Activated T-helper 17 cell treated with anti-CD3 and anti-CD28 coated beads, Interleukin-2, amount 50 U/mL, for 72 hours (primary cell): ENCODE data around the gene ITGA6. TPM values are rescaled to one million over a fixed set of nuclear protein-coding genes. Genes with fewer than 3 reads are reported as not detected.

Experiments
- ATAC-seq: fragments of 150-1000 bp; cut with Tn5 transposase; replicated peaks from 2 replicates; pipeline ENCODE4 v1.10.0; 2021; ENCODE audit warnings: mild to moderate bottlenecking, moderate library complexity
- H3K27ac Mint-ChIP-seq: one replicate; pipeline ENCODE4 v1.8.0; 2022; ENCODE audit warnings: mixed read lengths
- H3K27me3 Mint-ChIP-seq: one replicate; pipeline ENCODE4 v1.8.0; 2022; ENCODE audit warnings: mixed read lengths
- H3K36me3 Mint-ChIP-seq: one replicate; pipeline ENCODE4 v1.8.0; 2022; ENCODE audit warnings: low read depth, mild to moderate bottlenecking, mixed read lengths
- H3K4me1 Mint-ChIP-seq: one replicate; pipeline ENCODE4 v1.8.0; 2022; ENCODE audit warnings: mixed read lengths
- H3K4me3 Mint-ChIP-seq: one replicate; pipeline ENCODE4 v1.8.0; 2022; ENCODE audit warnings: mild to moderate bottlenecking, mixed read lengths
- H3K9me3 Mint-ChIP-seq: one replicate; pipeline ENCODE4 v1.8.0; 2022; ENCODE audit warnings: mixed read lengths
- total RNA-seq, 2 donors: library from RNA; stranded (reverse); gene quantifications; one replicate each; pipeline ENCODE4 v1.2.3, GENCODE V29; 2022

ITGA6 gene
- total RNA-seq, 2 donors from 2014 or later = 2.2 to 4.9 TPM

- H3K36me3 Mint-ChIP-seq = no peaks in the 10 kb centered on the region
- H3K27ac Mint-ChIP-seq = no peak overlapping the region
- no peaks in the 10 kb centered on the region for H3K27me3 Mint-ChIP-seq
Measured at GRCh38 chr2:172460780-172461201, 33.4 kb downstream of the ITGA6 start.

GRCh38 chr2:172461591-172462372, 34.4 kb downstream of the ITGA6 start:
- Mint-ChIP-seq H3K27me3 (no peaks in the 10 kb centered on the region), H3K36me3 (no peaks in the 10 kb centered on the region), H3K27ac (no peak overlapping the region), H3K4me3 (peak overlapping the region; percentile 58), H3K4me1 (peaks cover 65% of the 10 kb centered on the region), H3K9me3 (no peaks in the 10 kb centered on the region)
- ATAC-seq = peak; percentile 65

More at GRCh38 chr2:172460780-172461201, 33.4 kb downstream of the ITGA6 start:
- no peaks in the 10 kb centered on the region for H3K9me3 Mint-ChIP-seq
- peak overlapping the region; percentile 58 for H3K4me3 Mint-ChIP-seq
- ATAC-seq = no peak
- peaks cover 65% of the 10 kb centered on the region for H3K4me1 Mint-ChIP-seq

GRCh38 chr2:172462373-172462848, 35.0 kb downstream of the ITGA6 start:
- H3K27ac Mint-ChIP-seq = peak overlapping the region; percentile 70
- H3K27me3 Mint-ChIP-seq = no peaks in the 10 kb centered on the region
- peaks cover 5% of the 10 kb centered on the region for H3K36me3 Mint-ChIP-seq
- peaks cover 65% of the 10 kb centered on the region for H3K4me1 Mint-ChIP-seq
- H3K9me3 Mint-ChIP-seq = no peaks in the 10 kb centered on the region
- peak overlapping the region; percentile 58 for H3K4me3 Mint-ChIP-seq
- ATAC-seq = peak; percentile 19

- H3K4me3 Mint-ChIP-seq = peak overlapping the region; percentile 58
- H3K27ac Mint-ChIP-seq = peak overlapping the region; percentile 70
- H3K4me1 Mint-ChIP-seq = peaks cover 60% of the 10 kb centered on the region
- H3K9me3 Mint-ChIP-seq = no peaks in the 10 kb centered on the region
- peak; percentile 70 for ATAC-seq
- peaks cover 10% of the 10 kb centered on the region for H3K36me3 Mint-ChIP-seq
- no peaks in the 10 kb centered on the region for H3K27me3 Mint-ChIP-seq
Measured at GRCh38 chr2:172462849-172463381, 35.5 kb downstream of the ITGA6 start.

GRCh38 chr2:172464400-172465129, 37.2 kb downstream of the ITGA6 start:
- no peak for ATAC-seq
- Mint-ChIP-seq H3K9me3 (no peaks in the 10 kb centered on the region), H3K27me3 (no peaks in the 10 kb centered on the region), H3K36me3 (peaks cover 26% of the 10 kb centered on the region), H3K4me1 (peaks cover 49% of the 10 kb centered on the region), H3K27ac (peak overlapping the region; percentile 70), H3K4me3 (peak overlapping the region; percentile 58)

- Mint-ChIP-seq H3K4me1 (peaks cover 38% of the 10 kb centered on the region), H3K4me3 (peak overlapping the region; percentile 53), H3K9me3 (no peaks in the 10 kb centered on the region), H3K27ac (peak overlapping the region; percentile 37), H3K27me3 (no peaks in the 10 kb centered on the region), H3K36me3 (peaks cover 32% of the 10 kb centered on the region)
- ATAC-seq = peak; percentile 51
Measured at GRCh38 chr2:172465417-172466334, 38.3 kb downstream of the ITGA6 start.

- Mint-ChIP-seq H3K27ac (no peak overlapping the region), H3K9me3 (no peaks in the 10 kb centered on the region), H3K4me1 (peaks cover 29% of the 10 kb centered on the region), H3K27me3 (no peaks in the 10 kb centered on the region), H3K4me3 (no peak overlapping the region), H3K36me3 (peaks cover 46% of the 10 kb centered on the region)
- no peak for ATAC-seq
Measured at GRCh38 chr2:172467382-172467781, 40.0 kb downstream of the ITGA6 start.

- Mint-ChIP-seq H3K27me3 (no peaks in the 10 kb centered on the region), H3K4me1 (peaks cover 9% of the 10 kb centered on the region), H3K27ac (peak overlapping the region; percentile 73), H3K36me3 (peaks cover 84% of the 10 kb centered on the region), H3K9me3 (no peaks in the 10 kb centered on the region), H3K4me3 (no peak overlapping the region)
- ATAC-seq = no peak
Measured at GRCh38 chr2:172470958-172471922, 43.9 kb downstream of the ITGA6 start.

- Mint-ChIP-seq H3K9me3 (no peaks in the 10 kb centered on the region), H3K27ac (peak overlapping the region; percentile 24), H3K27me3 (no peaks in the 10 kb centered on the region), H3K4me3 (peak overlapping the region; percentile 19), H3K4me1 (peaks cover 9% of the 10 kb centered on the region), H3K36me3 (peaks cover 91% of the 10 kb centered on the region)
- no peak for ATAC-seq
Measured at GRCh38 chr2:172472446-172473033, 45.2 kb downstream of the ITGA6 start.

- H3K27me3 Mint-ChIP-seq = no peaks in the 10 kb centered on the region
- peak overlapping the region; percentile 17 for H3K27ac Mint-ChIP-seq
- H3K36me3 Mint-ChIP-seq = peaks cover 91% of the 10 kb centered on the region
- H3K4me1 Mint-ChIP-seq = peaks cover 9% of the 10 kb centered on the region
- H3K9me3 Mint-ChIP-seq = no peaks in the 10 kb centered on the region
- no peak for ATAC-seq
- no peak overlapping the region for H3K4me3 Mint-ChIP-seq
Measured at GRCh38 chr2:172473167-172473566, 45.8 kb downstream of the ITGA6 start.

GRCh38 chr2:172478353-172478752, 51.0 kb downstream of the ITGA6 start:
- no peaks in the 10 kb centered on the region for H3K9me3 Mint-ChIP-seq
- no peaks in the 10 kb centered on the region for H3K27me3 Mint-ChIP-seq
- peak overlapping the region; percentile 4 for H3K27ac Mint-ChIP-seq
- H3K36me3 Mint-ChIP-seq = peaks cover 89% of the 10 kb centered on the region
- peaks cover 12% of the 10 kb centered on the region for H3K4me1 Mint-ChIP-seq
- no peak for ATAC-seq
- H3K4me3 Mint-ChIP-seq = no peak overlapping the region

- Mint-ChIP-seq H3K4me3 (peak overlapping the region; percentile 18), H3K36me3 (peaks cover 88% of the 10 kb centered on the region), H3K27ac (peak overlapping the region; percentile 72), H3K4me1 (peaks cover 16% of the 10 kb centered on the region), H3K9me3 (no peaks in the 10 kb centered on the region), H3K27me3 (no peaks in the 10 kb centered on the region)
- ATAC-seq = peak; percentile 60
Measured at GRCh38 chr2:172480301-172481218, 53.2 kb downstream of the ITGA6 start.
